GM12873 (cell line): ENCODE measurements around the gene SLC37A4.

Experiments used
- CTCF ChIP-seq: IDR thresholded peaks from 2 replicates; pipeline ENCODE4 v1.5.1; 2012; ENCODE audit warnings: low read depth, mild to moderate bottlenecking, moderate library complexity, low read length, control low read depth; ENCODE audit not compliant: insufficient read depth; ENCODE audit errors: missing control alignments

Gene SLC37A4

GRCh38 chr11:118997627-118998387 lies 32.9 kb downstream of the SLC37A4 start, which contains the start of gene CENATAC:
TSS of gene CENATAC (plus strand) at chr11:118998138. CDS start at chr11:118998198, 60 bp downstream.
- no peak for TF ChIP-seq CTCF

- peak; percentile 67 for TF ChIP-seq CTCF
Observed at GRCh38 chr11:118996926-118997626, 33.6 kb downstream of the SLC37A4 start.

GRCh38 chr11:118988280-118988679 lies 42.4 kb downstream of the SLC37A4 start:
- TF ChIP-seq CTCF: no peak

GRCh38 chr11:118984825-118985224 lies 45.9 kb downstream of the SLC37A4 start:
- no peak for TF ChIP-seq CTCF

- no peak for TF ChIP-seq CTCF
Observed at GRCh38 chr11:118980191-118980881, 50.3 kb downstream of the SLC37A4 start.

- TF ChIP-seq CTCF: peak; percentile 25
Observed at GRCh38 chr11:118979434-118979833, 51.2 kb downstream of the SLC37A4 start.

- TF ChIP-seq CTCF: no peak
Observed at GRCh38 chr11:118975771-118976709, 54.6 kb downstream of the SLC37A4 start.
